ENCODE measurements around the gene CLEC19A. TPM values are rescaled to one million over a fixed set of nuclear protein-coding genes. Genes with fewer than 3 reads are reported as not detected.
"Not testable (repeated sequence)": the region's sequence is repeated elsewhere in the genome, so short reads cannot be mapped to it uniquely, and the experiment has no call there.

CLEC19A gene
- total and polyA plus RNA-seq, 10 donors: not detected

GRCh38 chr16:19315889-19316433 lies 30.4 kb downstream of the CLEC19A start:
- WGBS, 5 donors: 68 to 78% (median 75%) methylated on average over 5 of the region's 5 CpGs
- TF ChIP-seq POLR2A (IDR thresholded peaks at IDR 0.05) (no peak), POLR2AphosphoS5 (IDR thresholded peaks at IDR 0.05) (no peak)
- TF ChIP-seq, protein P1, sequence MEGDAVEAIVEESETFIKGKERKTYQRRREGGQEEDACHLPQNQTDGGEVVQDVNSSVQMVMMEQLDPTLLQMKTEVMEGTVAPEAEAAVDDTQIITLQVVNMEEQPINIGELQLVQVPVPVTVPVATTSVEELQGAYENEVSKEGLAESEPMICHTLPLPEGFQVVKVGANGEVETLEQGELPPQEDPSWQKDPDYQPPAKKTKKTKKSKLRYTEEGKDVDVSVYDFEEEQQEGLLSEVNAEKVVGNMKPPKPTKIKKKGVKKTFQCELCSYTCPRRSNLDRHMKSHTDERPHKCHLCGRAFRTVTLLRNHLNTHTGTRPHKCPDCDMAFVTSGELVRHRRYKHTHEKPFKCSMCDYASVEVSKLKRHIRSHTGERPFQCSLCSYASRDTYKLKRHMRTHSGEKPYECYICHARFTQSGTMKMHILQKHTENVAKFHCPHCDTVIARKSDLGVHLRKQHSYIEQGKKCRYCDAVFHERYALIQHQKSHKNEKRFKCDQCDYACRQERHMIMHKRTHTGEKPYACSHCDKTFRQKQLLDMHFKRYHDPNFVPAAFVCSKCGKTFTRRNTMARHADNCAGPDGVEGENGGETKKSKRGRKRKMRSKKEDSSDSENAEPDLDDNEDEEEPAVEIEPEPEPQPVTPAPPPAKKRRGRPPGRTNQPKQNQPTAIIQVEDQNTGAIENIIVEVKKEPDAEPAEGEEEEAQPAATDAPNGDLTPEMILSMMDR (IDR thresholded peaks at IDR 0.05 in 8 of 11, conservative IDR thresholded peaks at IDR 0.05 in 3 of 11): no peak
- intact Hi-C loops (cut with DNase I; ENCODE audit: low total_unique reads): no loop called here
- no peak overlapping the region for H3K27ac ChIP-seq
- H3K27me3 ChIP-seq (replicated peaks in 1 of 7): no peaks in the 10 kb centered on the region
- no peak overlapping the region for H3K4me3 ChIP-seq
- no peaks in the 10 kb centered on the region for H3K9me3 ChIP-seq
- no peaks in the 10 kb centered on the region for H3K36me3 ChIP-seq
- H3K4me1 ChIP-seq: no peaks in the 10 kb centered on the region
- DNase-seq: no peak

DNA sequence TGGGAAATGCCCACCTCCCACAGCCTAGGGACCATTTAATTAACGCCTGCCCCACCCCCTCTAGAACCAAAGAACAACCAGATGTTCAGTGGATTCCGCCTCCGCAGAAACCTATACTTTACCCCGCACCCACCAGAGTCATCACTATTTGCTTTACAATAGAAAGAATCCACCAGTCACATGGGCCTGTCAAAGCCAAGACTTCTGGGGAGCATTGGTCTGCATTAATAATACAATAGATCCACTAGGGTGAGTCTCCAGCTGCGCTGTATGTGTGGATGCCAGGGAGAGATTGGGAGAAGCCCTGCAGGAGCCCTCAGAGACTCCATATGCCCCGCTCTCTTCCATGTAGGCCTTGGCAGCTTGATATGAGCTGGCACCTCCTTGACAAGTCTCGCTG lies 31.3 kb downstream of the CLEC19A start:
- Histone ChIP-seq H3K4me1 (no peaks in the 10 kb centered on the region), H3K27me3 (replicated peaks in 1 of 7) (no peaks in the 10 kb centered on the region), H3K9me3 (no peaks in the 10 kb centered on the region), H3K4me3 (no peak overlapping the region), H3K36me3 (no peaks in the 10 kb centered on the region), H3K27ac (no peak overlapping the region)
- WGBS, 5 donors: 49 to 64% (median 59%) methylated on average over 7 of the region's 7 CpGs
- no peak for DNase-seq
- TF ChIP-seq POLR2AphosphoS5 (IDR thresholded peaks at IDR 0.05): no peak
- no peak for TF ChIP-seq POLR2A (IDR thresholded peaks at IDR 0.05)
- TF ChIP-seq, protein P1 (IDR thresholded peaks at IDR 0.05 in 8 of 11, conservative IDR thresholded peaks at IDR 0.05 in 3 of 11): no peak
- intact Hi-C loops (cut with DNase I; ENCODE audit: low total_unique reads): no loop called here

DNA sequence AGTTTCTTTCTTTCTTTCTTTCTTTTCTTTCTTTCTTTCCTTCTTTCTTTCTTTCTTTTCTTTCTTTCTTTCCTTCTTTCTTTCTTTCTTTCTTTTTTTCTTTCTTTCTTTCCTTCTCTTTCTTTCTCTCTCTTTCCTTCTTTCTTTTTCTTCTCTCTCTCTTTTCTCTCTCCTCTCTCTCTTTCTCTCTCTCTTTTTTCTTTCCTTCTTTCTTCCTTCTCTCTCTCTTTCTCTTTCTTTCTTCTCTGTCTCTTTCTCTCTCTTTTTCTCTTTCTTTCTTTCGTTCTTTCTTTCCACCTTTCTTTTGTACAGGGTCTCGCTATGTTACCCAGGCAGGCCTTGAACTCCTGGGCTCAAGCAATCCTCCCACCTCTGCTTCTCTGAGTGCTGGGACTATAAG lies 35.7 kb downstream of the CLEC19A start:
- H3K27me3 ChIP-seq (replicated peaks in 1 of 7); H3K4me1 ChIP-seq; DNase-seq; intact Hi-C loops (cut with DNase I; ENCODE audit: low total_unique reads); H3K27ac ChIP-seq; H3K4me3 ChIP-seq; H3K9me3 ChIP-seq; H3K36me3 ChIP-seq: not testable (repeated sequence)
- WGBS, 5 donors: 77 to 91% (median 84%) methylated on average over 2 of the region's 2 CpGs

DNA sequence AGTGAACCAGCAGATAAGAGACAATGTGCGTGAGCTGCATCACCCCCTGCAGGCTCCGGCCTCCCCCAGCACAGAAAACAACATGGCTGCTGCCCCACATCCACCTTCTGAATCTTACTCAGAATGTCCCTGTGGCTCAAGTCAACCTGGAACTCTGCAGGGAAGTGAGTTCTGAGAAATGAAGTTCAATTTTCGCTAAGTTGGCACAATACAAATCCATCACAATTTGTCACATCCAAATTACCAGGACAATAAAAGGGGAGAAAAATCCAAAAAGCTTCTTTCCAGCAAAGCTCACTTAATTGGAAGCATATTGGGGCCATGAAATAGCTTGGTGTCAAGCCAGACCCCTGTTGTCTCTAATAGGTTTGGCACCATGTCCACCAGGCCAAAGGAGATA lies 38.1 kb downstream of the CLEC19A start:
- TF ChIP-seq, protein P1 (IDR thresholded peaks at IDR 0.05 in 8 of 11, conservative IDR thresholded peaks at IDR 0.05 in 3 of 11): no peak
- TF ChIP-seq POLR2A (IDR thresholded peaks at IDR 0.05) (no peak), POLR2AphosphoS5 (IDR thresholded peaks at IDR 0.05) (no peak)
- H3K27ac ChIP-seq: no peak overlapping the region
- no peaks in the 10 kb centered on the region for H3K27me3 ChIP-seq (replicated peaks in 1 of 7)
- intact Hi-C loops (cut with DNase I; ENCODE audit: low total_unique reads): no loop called here
- no peaks in the 10 kb centered on the region for H3K36me3 ChIP-seq
- WGBS, 5 donors: 55 to 90% (median 84%) methylated on average over 3 of the region's 3 CpGs
- peaks cover 0 to 9% (median 0%) of the 10 kb centered on the region in 8 donors for H3K9me3 ChIP-seq
- H3K4me3 ChIP-seq: no peak overlapping the region
- no peak for DNase-seq
- no peaks in the 10 kb centered on the region for H3K4me1 ChIP-seq

- WGBS, 5 donors: 93 to 100% (median 97%) methylated on average over 1 of the region's 1 CpG
Measured at GRCh38 chr16:19328364-19328763, 42.8 kb downstream of the CLEC19A start.

More at GRCh38 chr16:19328364-19328763, 42.8 kb downstream of the CLEC19A start:
- no peak overlapping the region for H3K4me3 ChIP-seq
- H3K4me1 ChIP-seq: no peaks in the 10 kb centered on the region
- no peak for TF ChIP-seq POLR2AphosphoS5 (IDR thresholded peaks at IDR 0.05)
- TF ChIP-seq, protein P1 (IDR thresholded peaks at IDR 0.05 in 8 of 11, conservative IDR thresholded peaks at IDR 0.05 in 3 of 11): no peak
- TF ChIP-seq POLR2A (IDR thresholded peaks at IDR 0.05): no peak
- H3K9me3 ChIP-seq: peaks cover 0 to 9% (median 0%) of the 10 kb centered on the region in 8 donors
- intact Hi-C loops (cut with DNase I; ENCODE audit: low total_unique reads): no loop called here
- DNase-seq: no peak
- H3K27me3 ChIP-seq (replicated peaks in 1 of 7): no peaks in the 10 kb centered on the region
- H3K27ac ChIP-seq: no peak overlapping the region
- no peaks in the 10 kb centered on the region for H3K36me3 ChIP-seq
